ENCODE measurements around the gene EPC1. TPM values are rescaled to one million over a fixed set of nuclear protein-coding genes. Genes with fewer than 3 reads are reported as not detected.

EPC1 gene
- total and polyA plus RNA-seq, 2 of the 8 experiments (the other 6 are each of a cell fraction or from before 2014, with no cell fraction given): 23.7 to 42.3 TPM

GRCh38 chr10:32225976-32226375 lies 121.0 kb downstream of the EPC1 start:
- Histone ChIP-seq H3K9me3 (ENCODE audit: insufficient read depth in 2 of 2, low read depth in 1 of 2, low read length in 1 of 2) (peaks cover 13 to 16% of the 10 kb centered on the region in 2 experiments), H3K9ac (replicated peaks in 1 of 4; ENCODE audit: extremely low read depth in 1 of 4, low read depth in 3 of 4, low read length in 3 of 4) (no peak overlapping the region), H3K18ac (ENCODE audit: extremely low read depth, low read length) (no peak overlapping the region), H4K91ac (replicated peaks; ENCODE audit: insufficient read length, low read length) (no peak overlapping the region), H2AFZ (ENCODE audit: low read length) (no peak overlapping the region), H3K36me3 (ENCODE audit: control insufficient read depth in 2 of 4, insufficient read depth in 4 of 4, low read length in 3 of 4) (no peaks in the 10 kb centered on the region), H3K4me1 (replicated peaks in 1 of 4; ENCODE audit: control insufficient read depth in 3 of 4, insufficient read depth in 4 of 4, low read length in 3 of 4) (no peaks in the 10 kb centered on the region), H3K4me2 (ENCODE audit: insufficient read depth in 1 of 2, low read depth in 2 of 2, low read length in 2 of 2) (no peak overlapping the region), H3K79me2 (ENCODE audit: control insufficient read depth in 1 of 2, insufficient read depth in 2 of 2, low read length in 2 of 2) (no peaks in the 10 kb centered on the region), H4K8ac (ENCODE audit: extremely low read depth, insufficient read depth, low read length) (no peak overlapping the region), H3K27ac (ENCODE audit: low read depth, low read length) (no peak overlapping the region), H2BK5ac (ENCODE audit: low read depth, low read length) (no peak overlapping the region), H3K4ac (replicated peaks; ENCODE audit: insufficient read length, low read depth, low read length) (no peak overlapping the region), H3K27me3 (replicated peaks in 1 of 4; ENCODE audit: control insufficient read depth in 3 of 4, extremely low read depth in 1 of 4, insufficient read depth in 3 of 4, low read length in 3 of 4) (no peaks in the 10 kb centered on the region), H3K23me2 (ENCODE audit: low read depth, low read length) (no peaks in the 10 kb centered on the region), H3K14ac (ENCODE audit: insufficient read length) (no peak overlapping the region), H3K4me3 (ENCODE audit: extremely low read depth in 1 of 4, insufficient read depth in 2 of 4, low read depth in 3 of 4, low read length in 4 of 4) (no peak overlapping the region), H3K23ac (ENCODE audit: insufficient read length) (no peak overlapping the region), H2BK15ac (ENCODE audit: low read length) (no peak overlapping the region), H2BK20ac (ENCODE audit: low read length) (no peak overlapping the region), H2BK120ac (replicated peaks; ENCODE audit: low read depth, low read length) (no peak overlapping the region), H3K56ac (replicated peaks; ENCODE audit: insufficient read length, low read depth, low read length) (no peak overlapping the region), H2BK12ac (ENCODE audit: low read depth, low read length) (no peak overlapping the region), H2AK5ac (ENCODE audit: low read depth, low read length) (no peak overlapping the region), H4K5ac (ENCODE audit: insufficient read length, low read depth, low read length) (no peak overlapping the region), H3K79me1 (ENCODE audit: low read depth, low read length) (no peaks in the 10 kb centered on the region), H4K20me1 (replicated peaks in 1 of 2; ENCODE audit: control insufficient read depth in 1 of 2, insufficient read depth in 2 of 2, low read length in 2 of 2) (no peaks in the 10 kb centered on the region)
- 97% methylated on average over 8 of the region's 8 CpGs; no CpG with 5 or more reads in 1 of the 2 experiments for WGBS, 2 experiments (ENCODE audit: extremely low coverage in 1 of 2, insufficient coverage in 1 of 2, insufficient read length in 1 of 2, insufficient replicate concordance in 2 of 2, low coverage in 1 of 2, low lambda C conversion rate in 2 of 2, missing lambda C conversion rate in 1 of 2)
- POLR2A ChIA-PET (ENCODE audit: partially characterized antibody): no interaction called here
- DNase-seq (ENCODE audit: low read depth in 1 of 2, low spot score in 2 of 2) (no peak), FAIRE-seq (no peak)
- no peak for TF ChIP-seq CTBP2 (IDR thresholded peaks at IDR 0.05; ENCODE audit: borderline replicate concordance, insufficient read depth, insufficient read length, low read length)
- TF ChIP-seq TBP (IDR thresholded peaks at IDR 0.05; ENCODE audit: low read depth, low read length): no peak
- no peak for TF ChIP-seq SIRT6 (IDR thresholded peaks at IDR 0.05; ENCODE audit: low read length)
- no peak for TF ChIP-seq USF2 (IDR thresholded peaks at IDR 0.05; ENCODE audit: low read length)
- no peak for TF ChIP-seq CHD1 (IDR thresholded peaks at IDR 0.05; ENCODE audit: low read depth, low read length)
- CTCF ChIA-PET (ENCODE audit: partially characterized antibody): interaction anchor here (0.6 to 0.7 kb wide), 2 partner anchors 13 to 785 kb away, joined by 4 to 5 read pairs; no protein-coding TSS in a partner anchor

Measured in H1 (cell line).